NCI-H2107 treated with DMSO at 0.1 percent for 48 hours (cell line): ENCODE data around the gene S100A5.
"Not testable (repeated sequence)": the region's sequence is repeated elsewhere in the genome, so short reads cannot be mapped to it uniquely, and the experiment has no call there.

Experiments used
- DNase-seq: peaks from one replicate; lab custom pipeline; 2025; ENCODE audit not compliant: unreplicated experiment; lab: John Stamatoyannopoulos, UW

S100A5 gene

GRCh38 chr1:153567621-153568366, 27.1 kb upstream of the S100A5 start:
- DNase-seq, result no peak

- peak; percentile 64 for DNase-seq
These were observed 26.0 kb upstream of the S100A5 start for GRCh38 chr1:153566414-153567371.

- DNase-seq, result peak; percentile 55
These were observed 25.0 kb upstream of the S100A5 start, which contains the start of gene S100A2 for GRCh38 chr1:153565529-153566374. TSS of gene S100A2 (minus strand) at chr1:153565844. CDS start at chr1:153563877, 1,967 bp downstream.

- DNase-seq, result no peak
These were observed 23.3 kb upstream of the S100A5 start for GRCh38 chr1:153563991-153564390.

- no peak for DNase-seq
These were observed 22.8 kb upstream of the S100A5 start for GRCh38 chr1:153563483-153563901.

GRCh38 chr1:153562021-153562420, 21.3 kb upstream of the S100A5 start:
- DNase-seq, result not testable (repeated sequence)

- no peak for DNase-seq
These were observed 20.8 kb upstream of the S100A5 start for GRCh38 chr1:153561466-153561985.

- DNase-seq, result no peak
These were observed 20.2 kb upstream of the S100A5 start for GRCh38 chr1:153560771-153561465.

- DNase-seq, result no peak
These were observed 19.5 kb upstream of the S100A5 start for GRCh38 chr1:153560241-153560640.

- DNase-seq, result no peak
These were observed 17.1 kb upstream of the S100A5 start for GRCh38 chr1:153557877-153558276.

GRCh38 chr1:153556348-153556747, 15.6 kb upstream of the S100A5 start:
- DNase-seq, result no peak

- DNase-seq, result no peak
These were observed 13.3 kb upstream of the S100A5 start for GRCh38 chr1:153553830-153554541.

GRCh38 chr1:153553096-153553495, 12.4 kb upstream of the S100A5 start:
- DNase-seq, result no peak

GRCh38 chr1:153552335-153552734, 11.6 kb upstream of the S100A5 start:
- DNase-seq, result no peak

GRCh38 chr1:153550827-153551500, 10.2 kb upstream of the S100A5 start:
- no peak for DNase-seq

GRCh38 chr1:153550398-153550758, 9.6 kb upstream of the S100A5 start:
- no peak for DNase-seq

GRCh38 chr1:153549741-153550397, 9.1 kb upstream of the S100A5 start:
- no peak for DNase-seq
